ENCODE data around the gene WNT11. TPM values are rescaled to one million over a fixed set of nuclear protein-coding genes. Genes with fewer than 3 reads are reported as not detected.
A peak's percentile ranks its signal among the peaks of the same experiment; 100 is the strongest.

Gene WNT11
- total RNA-seq, 2 experiments from 2014 or later, result 0.30 to 1.2 TPM

DNA sequence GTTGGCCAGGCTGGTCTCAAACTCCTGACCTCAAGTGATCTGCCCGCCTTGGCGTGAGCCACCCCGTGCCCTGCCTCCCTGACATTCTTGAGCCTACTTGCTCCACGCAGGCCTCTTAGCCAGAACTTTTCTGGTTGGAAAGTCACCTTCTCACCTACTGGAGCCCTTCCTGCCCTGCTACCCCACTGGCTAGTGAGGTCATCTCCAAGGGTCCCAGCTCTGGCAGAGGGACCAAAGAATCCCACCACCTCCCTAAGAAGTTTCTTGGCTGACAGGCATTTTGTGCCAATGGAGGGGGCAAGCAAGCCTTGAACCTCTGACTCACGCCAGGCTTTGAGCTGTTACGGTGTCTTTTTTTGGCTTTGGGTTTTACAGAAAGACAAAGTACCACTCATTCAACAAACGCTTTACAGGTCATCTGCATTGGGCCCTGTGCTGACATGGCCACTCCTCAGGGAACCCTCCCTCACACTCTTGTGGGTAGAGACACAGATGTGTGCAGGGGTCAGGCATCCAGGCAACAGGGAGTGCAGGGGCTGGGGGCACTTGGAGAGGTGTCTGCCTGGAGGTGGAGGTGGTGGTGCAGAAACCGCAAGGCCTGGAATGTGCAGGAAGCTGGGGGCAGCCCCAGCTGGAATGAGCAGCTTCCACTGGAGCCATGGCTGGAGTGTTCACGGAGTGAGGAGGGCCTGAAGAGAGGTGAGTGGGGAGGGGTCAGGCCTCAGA, 27.1 kb upstream of the WNT11 start:
- Histone ChIP-seq H3K27me3 (ENCODE audit: control insufficient read depth in 1 of 2, insufficient read depth in 2 of 2, low read length in 2 of 2) (no peaks in the 10 kb centered on the region), H3K4me1 (ENCODE audit: insufficient read depth, low read length) (peaks cover 61% of the 10 kb centered on the region), H3K27ac (ENCODE audit: low read depth in 1 of 2, low read length in 2 of 2) (no peak overlapping the region), H3K4me3 (ENCODE audit: low read length) (no peak overlapping the region), H3K36me3 (ENCODE audit: insufficient read depth, low read length) (no peaks in the 10 kb centered on the region), H3K9me3 (ENCODE audit: control insufficient read depth in 1 of 2, insufficient read depth in 1 of 2, low read length in 2 of 2) (no peaks in the 10 kb centered on the region)
- Mint-ChIP-seq H3K36me3 (ENCODE audit: low read depth) (peaks cover 23% of the 10 kb centered on the region), H3K27ac (peak overlapping the region; percentile 99), H3K4me3 (peak overlapping the region; percentile 100), H3K27me3 (peaks cover 18% of the 10 kb centered on the region), H3K4me1 (ENCODE audit: low read depth) (peaks cover 54% of the 10 kb centered on the region), H3K9me3 (no peaks in the 10 kb centered on the region)
- TF ChIP-seq, protein P1, sequence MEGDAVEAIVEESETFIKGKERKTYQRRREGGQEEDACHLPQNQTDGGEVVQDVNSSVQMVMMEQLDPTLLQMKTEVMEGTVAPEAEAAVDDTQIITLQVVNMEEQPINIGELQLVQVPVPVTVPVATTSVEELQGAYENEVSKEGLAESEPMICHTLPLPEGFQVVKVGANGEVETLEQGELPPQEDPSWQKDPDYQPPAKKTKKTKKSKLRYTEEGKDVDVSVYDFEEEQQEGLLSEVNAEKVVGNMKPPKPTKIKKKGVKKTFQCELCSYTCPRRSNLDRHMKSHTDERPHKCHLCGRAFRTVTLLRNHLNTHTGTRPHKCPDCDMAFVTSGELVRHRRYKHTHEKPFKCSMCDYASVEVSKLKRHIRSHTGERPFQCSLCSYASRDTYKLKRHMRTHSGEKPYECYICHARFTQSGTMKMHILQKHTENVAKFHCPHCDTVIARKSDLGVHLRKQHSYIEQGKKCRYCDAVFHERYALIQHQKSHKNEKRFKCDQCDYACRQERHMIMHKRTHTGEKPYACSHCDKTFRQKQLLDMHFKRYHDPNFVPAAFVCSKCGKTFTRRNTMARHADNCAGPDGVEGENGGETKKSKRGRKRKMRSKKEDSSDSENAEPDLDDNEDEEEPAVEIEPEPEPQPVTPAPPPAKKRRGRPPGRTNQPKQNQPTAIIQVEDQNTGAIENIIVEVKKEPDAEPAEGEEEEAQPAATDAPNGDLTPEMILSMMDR (IDR thresholded peaks at IDR 0.05), result no peak
- no peak for DNase-seq
- ATAC-seq (ENCODE audit: poor library complexity), result no peak
- CTCF ChIA-PET, result interaction anchor here (1.1 to 5.1 kb wide), 2 partner anchors 25 to 86 kb away, joined by 3 to 50 read pairs; no protein-coding TSS in a partner anchor
- POLR2A ChIA-PET, result interaction anchor here (2.6 to 5.9 kb wide), 2 partner anchors 24 to 55 kb away, joined by 17 to 52 read pairs; no protein-coding TSS in a partner anchor
- intact Hi-C loops (cut with DNase I, micrococcal nuclease), result loop anchor here in 1 of 2 experiments (5.0 to 10.0 kb wide), 2 partner anchors 149 to 811 kb away; partner anchors contain the start of genes GVQW3 and THAP12

DNA sequence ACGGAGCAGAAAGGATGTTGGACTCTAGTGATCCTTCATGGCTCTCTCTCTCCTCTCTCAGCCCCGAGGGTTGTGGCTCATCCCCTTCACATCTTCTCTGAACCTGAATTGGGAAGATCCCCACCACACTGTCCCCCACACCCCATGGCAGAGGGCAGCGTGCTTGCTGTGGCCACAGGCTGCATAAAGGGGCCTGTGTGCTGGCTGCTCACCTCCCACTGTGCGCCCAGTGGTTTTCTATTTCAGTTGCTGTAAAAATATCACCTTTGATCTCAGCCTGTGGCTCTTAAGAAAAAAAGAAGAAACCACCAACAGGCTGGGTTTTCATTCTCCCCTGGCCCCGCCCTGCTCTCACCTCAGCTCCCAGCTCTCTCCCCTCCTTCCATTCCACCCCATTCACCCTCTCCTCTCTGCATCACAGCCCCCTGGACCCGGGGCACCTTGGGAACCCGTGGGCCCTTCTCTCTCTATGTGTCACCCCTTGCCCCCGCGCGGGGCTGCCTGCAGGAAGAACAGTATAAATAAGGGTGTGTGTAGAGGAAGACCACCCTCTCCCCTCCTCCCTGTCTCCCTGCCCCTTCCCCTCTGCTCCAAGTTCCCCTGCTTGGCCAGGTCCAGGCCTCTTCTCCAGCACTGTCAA, 25.8 kb upstream of the WNT11 start:
- H3K27me3 Mint-ChIP-seq, result peaks cover 18% of the 10 kb centered on the region
- H3K27me3 ChIP-seq (ENCODE audit: control insufficient read depth in 1 of 2, insufficient read depth in 2 of 2, low read length in 2 of 2), result no peaks in the 10 kb centered on the region
- H3K4me1 ChIP-seq (ENCODE audit: insufficient read depth, low read length), result peaks cover 61% of the 10 kb centered on the region
- ATAC-seq (ENCODE audit: poor library complexity) (peak; percentile 45), DNase-seq (peak in 11 of 14 experiments; percentile 27 to 81 (median 48))
- peak overlapping the region; percentile 65 for H3K27ac Mint-ChIP-seq
- H3K4me3 ChIP-seq (ENCODE audit: low read length), result peak overlapping the region; percentile 17
- peak overlapping the region; percentile 89 for H3K4me3 Mint-ChIP-seq
- peaks cover 23% of the 10 kb centered on the region for H3K36me3 Mint-ChIP-seq (ENCODE audit: low read depth)
- CTCF ChIA-PET, result interaction anchor here (2.1 kb wide), 1 partner anchor 24 kb away, joined by 9 read pairs; no protein-coding TSS in a partner anchor
- no peaks in the 10 kb centered on the region for H3K9me3 ChIP-seq (ENCODE audit: control insufficient read depth in 1 of 2, insufficient read depth in 1 of 2, low read length in 2 of 2)
- no peak overlapping the region for H3K27ac ChIP-seq (ENCODE audit: low read depth in 1 of 2, low read length in 2 of 2)
- no peaks in the 10 kb centered on the region for H3K36me3 ChIP-seq (ENCODE audit: insufficient read depth, low read length)
- no peaks in the 10 kb centered on the region for H3K9me3 Mint-ChIP-seq
- intact Hi-C loops (cut with DNase I, micrococcal nuclease), result loop anchor here in 1 of 2 experiments (5.0 to 10.0 kb wide), 2 partner anchors 150 to 813 kb away; partner anchors contain the start of genes GVQW3 and THAP12
- TF ChIP-seq, protein P1 (IDR thresholded peaks at IDR 0.05), result no peak
- peaks cover 54% of the 10 kb centered on the region for H3K4me1 Mint-ChIP-seq (ENCODE audit: low read depth)
- POLR2A ChIA-PET, result interaction anchor here (5.9 kb wide), 1 partner anchor 23 kb away, joined by 52 read pairs; no protein-coding TSS in a partner anchor

DNA sequence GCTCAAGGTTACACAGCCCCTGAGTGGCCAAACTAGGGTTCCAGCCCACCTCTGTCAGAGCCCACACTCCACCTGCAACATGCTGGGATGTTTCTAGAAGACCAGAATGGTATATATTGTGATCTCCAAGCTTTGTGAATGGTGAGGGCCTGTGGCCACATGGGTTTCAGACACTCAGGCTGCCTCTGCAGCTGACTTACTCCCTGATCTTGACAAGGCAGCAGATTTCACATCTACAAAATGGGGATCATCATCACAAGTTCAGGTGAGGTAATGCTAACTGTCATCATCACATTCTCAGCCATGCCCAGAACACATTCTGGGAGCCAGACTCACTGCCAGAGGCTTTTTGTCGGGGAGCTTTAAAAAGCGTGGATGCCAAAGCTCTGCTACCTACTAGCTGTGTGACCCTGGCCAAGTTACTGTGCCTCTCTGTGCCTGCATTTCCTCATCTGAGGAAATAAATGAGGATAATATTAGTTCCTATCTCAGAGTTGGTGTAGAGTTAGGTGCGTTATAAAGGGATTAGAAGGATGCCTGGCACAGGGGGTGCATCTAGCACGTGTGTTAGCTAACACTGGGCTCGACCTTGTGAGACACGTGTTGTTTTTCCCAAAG, 24.9 kb upstream of the WNT11 start:
- no peak for DNase-seq
- H3K4me1 ChIP-seq (ENCODE audit: insufficient read depth, low read length), result peaks cover 57% of the 10 kb centered on the region
- peaks cover 49% of the 10 kb centered on the region for H3K4me1 Mint-ChIP-seq (ENCODE audit: low read depth)
- H3K27me3 Mint-ChIP-seq, result peaks cover 13% of the 10 kb centered on the region
- H3K9me3 ChIP-seq (ENCODE audit: control insufficient read depth in 1 of 2, insufficient read depth in 1 of 2, low read length in 2 of 2), result no peaks in the 10 kb centered on the region
- no peak for ATAC-seq (ENCODE audit: poor library complexity)
- peaks cover 18% of the 10 kb centered on the region for H3K36me3 Mint-ChIP-seq (ENCODE audit: low read depth)
- intact Hi-C loops (cut with DNase I, micrococcal nuclease), result loop anchor here in 1 of 2 experiments (5.0 to 10.0 kb wide), 2 partner anchors 151 to 814 kb away; partner anchors contain the start of genes GVQW3 and THAP12
- no peaks in the 10 kb centered on the region for H3K27me3 ChIP-seq (ENCODE audit: control insufficient read depth in 1 of 2, insufficient read depth in 2 of 2, low read length in 2 of 2)
- no peak overlapping the region for H3K4me3 ChIP-seq (ENCODE audit: low read length)
- H3K9me3 Mint-ChIP-seq, result no peaks in the 10 kb centered on the region
- H3K36me3 ChIP-seq (ENCODE audit: insufficient read depth, low read length), result no peaks in the 10 kb centered on the region
- POLR2A ChIA-PET, result interaction anchor here (5.9 kb wide), 1 partner anchor 22 kb away, joined by 52 read pairs; no protein-coding TSS in a partner anchor
- TF ChIP-seq, protein P1 (IDR thresholded peaks at IDR 0.05), result no peak
- H3K4me3 Mint-ChIP-seq, result peak overlapping the region; percentile 48
- CTCF ChIA-PET, result interaction anchor here (2.1 kb wide), 1 partner anchor 23 kb away, joined by 9 read pairs; no protein-coding TSS in a partner anchor
- H3K27ac ChIP-seq (ENCODE audit: low read depth in 1 of 2, low read length in 2 of 2), result no peak overlapping the region
- H3K27ac Mint-ChIP-seq, result peak overlapping the region; percentile 65

Data from CD4-positive, alpha-beta T cell (primary cell).